ENCODE results near the gene PIGT.

The PIGT gene

DNA sequence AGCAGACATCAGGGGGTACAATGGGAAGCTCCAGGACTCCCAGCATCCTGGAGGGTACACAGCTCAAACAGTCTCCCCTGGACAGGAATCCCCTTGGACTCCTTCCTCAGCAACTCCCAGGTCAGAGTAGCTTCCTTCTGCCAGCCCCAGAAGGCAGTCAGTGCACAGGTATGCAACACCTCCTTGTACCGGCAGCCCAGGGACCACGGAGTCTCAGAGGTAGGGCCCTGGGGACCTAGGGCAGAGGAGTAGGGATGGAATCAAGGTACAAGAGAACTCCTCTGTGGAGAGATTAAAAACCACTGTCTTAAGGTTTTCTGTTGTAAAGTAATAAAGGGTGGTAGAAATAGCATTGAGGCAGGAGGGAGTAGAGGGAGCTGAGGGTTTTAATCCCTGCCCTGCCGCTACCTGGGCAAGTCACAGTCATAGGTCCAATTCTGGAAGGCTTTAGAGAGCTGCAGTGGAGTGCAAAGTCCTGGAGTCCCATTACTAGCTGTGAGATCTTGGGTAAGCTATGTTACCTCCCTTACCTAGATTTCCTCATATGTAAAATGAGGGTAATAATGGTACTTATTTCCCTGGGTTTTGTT is 45.3 kb upstream of the PIGT start:
- H3K4me3 ChIP-seq (ENCODE audit: low read depth, low read length), result no peak overlapping the region
- TF ChIP-seq, protein P1, sequence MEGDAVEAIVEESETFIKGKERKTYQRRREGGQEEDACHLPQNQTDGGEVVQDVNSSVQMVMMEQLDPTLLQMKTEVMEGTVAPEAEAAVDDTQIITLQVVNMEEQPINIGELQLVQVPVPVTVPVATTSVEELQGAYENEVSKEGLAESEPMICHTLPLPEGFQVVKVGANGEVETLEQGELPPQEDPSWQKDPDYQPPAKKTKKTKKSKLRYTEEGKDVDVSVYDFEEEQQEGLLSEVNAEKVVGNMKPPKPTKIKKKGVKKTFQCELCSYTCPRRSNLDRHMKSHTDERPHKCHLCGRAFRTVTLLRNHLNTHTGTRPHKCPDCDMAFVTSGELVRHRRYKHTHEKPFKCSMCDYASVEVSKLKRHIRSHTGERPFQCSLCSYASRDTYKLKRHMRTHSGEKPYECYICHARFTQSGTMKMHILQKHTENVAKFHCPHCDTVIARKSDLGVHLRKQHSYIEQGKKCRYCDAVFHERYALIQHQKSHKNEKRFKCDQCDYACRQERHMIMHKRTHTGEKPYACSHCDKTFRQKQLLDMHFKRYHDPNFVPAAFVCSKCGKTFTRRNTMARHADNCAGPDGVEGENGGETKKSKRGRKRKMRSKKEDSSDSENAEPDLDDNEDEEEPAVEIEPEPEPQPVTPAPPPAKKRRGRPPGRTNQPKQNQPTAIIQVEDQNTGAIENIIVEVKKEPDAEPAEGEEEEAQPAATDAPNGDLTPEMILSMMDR (IDR thresholded peaks at IDR 0.05; ENCODE audit: insufficient read depth, low read length, missing control alignments), result no peak
- no peak for DNase-seq (ENCODE audit: low read depth, low spot score)
- POLR2A ChIA-PET, result no interaction called here
- CTCF ChIA-PET, result interaction anchor here (1.1 to 11.8 kb wide), 9 partner anchors 9 to 400 kb away, joined by 3 to 191 read pairs (median 7); partner anchors contain the start of gene SYS1

- DNase-seq (ENCODE audit: low read depth, low spot score), result no peak
- POLR2A ChIA-PET, result interaction anchor here (0.6 to 2.0 kb wide), 3 partner anchors 35 to 407 kb away, joined by 3 to 10 read pairs (median 7); no protein-coding TSS in a partner anchor
- CTCF ChIA-PET, result interaction anchor here (0.8 to 11.8 kb wide), 15 partner anchors 10 to 398 kb away, joined by 3 to 191 read pairs (median 11); partner anchors contain the start of genes DBNDD2 and SYS1
- H3K4me3 ChIP-seq (ENCODE audit: low read depth, low read length), result no peak overlapping the region
- TF ChIP-seq, protein P1 (IDR thresholded peaks at IDR 0.05; ENCODE audit: insufficient read depth, low read length, missing control alignments), result no peak
Measured at GRCh38 chr20:45372241-45372640, 43.7 kb upstream of the PIGT start.

GRCh38 chr20:45372646-45373352 is 43.1 kb upstream of the PIGT start:
- POLR2A ChIA-PET, result interaction anchor here (0.6 to 2.0 kb wide), 4 partner anchors 9 to 406 kb away, joined by 3 to 10 read pairs (median 6); no protein-coding TSS in a partner anchor
- TF ChIP-seq, protein P1 (IDR thresholded peaks at IDR 0.05; ENCODE audit: insufficient read depth, low read length, missing control alignments), result no peak
- H3K4me3 ChIP-seq (ENCODE audit: low read depth, low read length), result no peak overlapping the region
- DNase-seq (ENCODE audit: low read depth, low spot score), result no peak
- CTCF ChIA-PET, result interaction anchor here (0.8 to 11.8 kb wide), 22 partner anchors 11 to 398 kb away, joined by 3 to 191 read pairs (median 10); partner anchors contain the start of genes DBNDD2 and SYS1

GRCh38 chr20:45373353-45374100 is 42.4 kb upstream of the PIGT start:
- ChIA-PET POLR2A (interaction anchor here (0.7 to 2.0 kb wide), 6 partner anchors 10 to 180 kb away, joined by 3 to 10 read pairs (median 5); no protein-coding TSS in a partner anchor), CTCF (interaction anchor here (0.5 to 11.8 kb wide), 40 partner anchors 12 to 401 kb away, joined by 3 to 191 read pairs (median 6); partner anchors contain the start of genes DBNDD2, PIGT and SYS1)
- TF ChIP-seq, protein P1 (IDR thresholded peaks at IDR 0.05; ENCODE audit: insufficient read depth, low read length, missing control alignments), result peak; percentile 95
- no peak for DNase-seq (ENCODE audit: low read depth, low spot score)
- peak overlapping the region; percentile 55 for H3K4me3 ChIP-seq (ENCODE audit: low read depth, low read length)

- CTCF ChIA-PET, result interaction anchor here (0.6 to 11.8 kb wide), 35 partner anchors 11 to 400 kb away, joined by 3 to 191 read pairs (median 7); partner anchors contain the start of genes DBNDD2, PIGT and SYS1
- POLR2A ChIA-PET, result interaction anchor here (0.7 to 2.0 kb wide), 5 partner anchors 25 to 179 kb away, joined by 3 to 10 read pairs (median 5); no protein-coding TSS in a partner anchor
- H3K4me3 ChIP-seq (ENCODE audit: low read depth, low read length), result peak overlapping the region; percentile 55
- no peak for DNase-seq (ENCODE audit: low read depth, low spot score)
- TF ChIP-seq, protein P1 (IDR thresholded peaks at IDR 0.05; ENCODE audit: insufficient read depth, low read length, missing control alignments), result no peak
Measured at GRCh38 chr20:45374101-45374467, 41.9 kb upstream of the PIGT start.
